Endothelial cell of umbilical vein (primary cell): ENCODE measurements around the gene RIOK2. TPM values are rescaled to one million over a fixed set of nuclear protein-coding genes. Genes with fewer than 3 reads are reported as not detected.

Experiments
- BruUV-seq: library from RNA; stranded (reverse); fragments of 400-500 nt; replicated peaks from 2 replicates; lab custom pipeline; 2021; lab: Mats Ljungman, UMichigan
- CTCF ChIA-PET: fragments of 300-600, 350-600 bp; sonication (Branson Sonifier 250); formaldehyde crosslinking; loops from one replicate; lab custom pipeline; 2021; ENCODE audit warnings: antibody characterized with exemption, inconsistent platforms; lab: Charles Lee
- POLR2A ChIA-PET: fragments of 300-600, 350-600 bp; sonication (Branson Sonifier 250); formaldehyde crosslinking; loops from one replicate; lab custom pipeline; 2021; ENCODE audit warnings: antibody characterized with exemption, inconsistent platforms; lab: Charles Lee
- DNase-seq: peaks from one replicate; pipeline ENCODE4 v3.0.0-alpha.2; 2011; ENCODE audit warnings: low read depth, low spot score
- FAIRE-seq: peaks from 2 replicates; lab custom pipeline; 2011; peaks lifted over from hg19 to GRCh38; lab: Jason Lieb, UNC
- H2AFZ ChIP-seq: 2 replicates; pipeline ENCODE4 v1.6.0; 2012; ENCODE audit warnings: low read depth, low read length, control low read depth, inconsistent platforms
- H3K27ac ChIP-seq: 2 replicates; pipeline ENCODE4 v1.5.1; 2011; ENCODE audit warnings: low read depth, mild to moderate bottlenecking, control low read depth, low read length, moderate library complexity; ENCODE audit not compliant: insufficient read depth
- H3K27me3 ChIP-seq, 2 experiments: 2 replicates each; pipeline versions ENCODE4 v1.6.0 to v1.6.1; 2011; ENCODE audit warnings: low read length in 2 of 2, mixed read lengths in 1 of 2; ENCODE audit not compliant: control insufficient read depth in 2 of 2, insufficient read depth in 2 of 2
- H3K36me3 ChIP-seq, 2 experiments: 2 replicates in 1 of 2; 3 replicates in 1 of 2; pipeline ENCODE4 v1.5.1; 2011; ENCODE audit warnings: low read length in 2 of 2, mild to moderate bottlenecking in 1 of 2, moderate library complexity in 1 of 2; ENCODE audit not compliant: control insufficient read depth in 2 of 2, insufficient read depth in 2 of 2; ENCODE audit errors: extremely low read depth in 1 of 2
- H3K4me1 ChIP-seq: 3 replicates; pipeline ENCODE4 v1.5.1; 2011; ENCODE audit warnings: mild to moderate bottlenecking, low read length; ENCODE audit not compliant: control insufficient read depth, insufficient read depth; ENCODE audit errors: extremely low read depth
- H3K4me2 ChIP-seq: 2 replicates; pipeline ENCODE4 v1.6.1; 2011; ENCODE audit warnings: low read length, control low read depth, mixed read lengths; ENCODE audit not compliant: insufficient read depth
- H3K4me3 ChIP-seq, 3 experiments: fragments of 200-600 bp in 1 of 3; sonication (generic), shearing (Covaris generic) in 1 of 3; replicated peaks in 1 of 3; 2 replicates each; pipeline ENCODE4 v1.5.1; 2011 to 2016; ENCODE audit warnings: control low read depth in 3 of 3, low read length in 3 of 3, mild to moderate bottlenecking in 2 of 3, inconsistent platforms in 1 of 3, low read depth in 1 of 3, moderate library complexity in 1 of 3; ENCODE audit not compliant: insufficient read depth in 1 of 3
- H3K79me2 ChIP-seq: 2 replicates; pipeline ENCODE4 v1.6.0; 2012; ENCODE audit warnings: low read length, inconsistent platforms; ENCODE audit not compliant: control insufficient read depth, insufficient read depth
- H3K9ac ChIP-seq: replicated peaks from 2 replicates; pipeline ENCODE3; 2011; ENCODE audit warnings: low read length, control low read depth; ENCODE audit not compliant: insufficient read depth; ENCODE audit errors: extremely low read depth
- H3K9me1 ChIP-seq: replicated peaks from 3 replicates; pipeline ENCODE4 v1.6.0; 2011; ENCODE audit warnings: mild to moderate bottlenecking, low read length; ENCODE audit not compliant: control insufficient read depth, insufficient read depth; ENCODE audit errors: extremely low read depth
- H3K9me3 ChIP-seq: replicated peaks from 2 replicates; pipeline ENCODE4 v1.5.1; 2012; ENCODE audit warnings: low read length, inconsistent platforms; ENCODE audit not compliant: control insufficient read depth, insufficient read depth
- H4K20me1 ChIP-seq: replicated peaks from 2 replicates; pipeline ENCODE3; 2011; ENCODE audit warnings: mild to moderate bottlenecking, low read length; ENCODE audit not compliant: control insufficient read depth, insufficient read depth; ENCODE audit errors: extremely low read depth
- CTCF ChIP-seq, 2 donors: IDR thresholded peaks; 1 replicate in 1 of 2; 2 replicates in 1 of 2; pipeline ENCODE4 v1.5.1; 2011; ENCODE audit warnings: low read length in 2 of 2, mild to moderate bottlenecking in 2 of 2, moderate library complexity in 2 of 2, control low read depth in 1 of 2, inconsistent platforms in 1 of 2, low read depth in 1 of 2; ENCODE audit not compliant: insufficient read depth in 1 of 2; ENCODE audit errors: extremely low read depth in 1 of 2
- EZH2 ChIP-seq: IDR thresholded peaks from 2 replicates; pipeline ENCODE4 v1.6.1; 2012; ENCODE audit warnings: borderline replicate concordance, low read depth, mild to moderate bottlenecking, moderate library complexity, low read length, inconsistent platforms; ENCODE audit not compliant: severe bottlenecking
- FOS ChIP-seq: IDR thresholded peaks from 2 replicates; pipeline ENCODE4 v1.6.1; 2011; ENCODE audit warnings: mild to moderate bottlenecking, low read length, moderate library complexity, borderline replicate concordance; ENCODE audit not compliant: insufficient read depth
- GATA2 ChIP-seq: IDR thresholded peaks from 2 replicates; pipeline ENCODE4 v1.7.0; 2011; ENCODE audit warnings: low read depth, mild to moderate bottlenecking, moderate library complexity, mixed read lengths, low read length; ENCODE audit not compliant: insufficient read length, insufficient read depth
- JUN ChIP-seq: IDR thresholded peaks from 2 replicates; pipeline ENCODE4 v1.6.1; 2011; ENCODE audit warnings: borderline replicate concordance, low read depth; ENCODE audit not compliant: insufficient read length, insufficient read depth
- MAX ChIP-seq: IDR thresholded peaks from 2 replicates; pipeline ENCODE4 v1.6.1; 2011; ENCODE audit not compliant: insufficient read depth, insufficient read length
- MYC ChIP-seq: IDR thresholded peaks from one replicate; pipeline ENCODE4 v1.6.1; 2011; ENCODE audit warnings: mild to moderate bottlenecking, low read depth, low read length
- POLR2A ChIP-seq: IDR thresholded peaks from 2 replicates; pipeline ENCODE4 v1.6.1; 2012; ENCODE audit warnings: low read depth, mild to moderate bottlenecking, control low read depth, low read length
- POLR2AphosphoS5 ChIP-seq: IDR thresholded peaks from 2 replicates; pipeline ENCODE4 v1.6.1; 2012; ENCODE audit warnings: low read depth, mild to moderate bottlenecking, control low read depth, low read length, moderate library complexity; ENCODE audit not compliant: insufficient read depth
- dilution Hi-C: fragments of 300-500 bp; cut with MboI; formaldehyde crosslinking; loops from one replicate; pipeline ENCODE4 v1.15.0; 2019; ENCODE audit warnings: low sequenced_read_pairs; ENCODE audit not compliant: extremely low pct_ligation_motif_present
- intact Hi-C: fragments of 100-400 bp; cut with micrococcal nuclease; formaldehyde crosslinking; loops from one replicate; pipeline ENCODE4 v1.10.0; 2022
- polyA plus RNA-seq, 4 experiments: library from polyadenylated mRNA; depleted of rRNA in 3 of 4; stranded (reverse) in 3 of 4; unstranded in 1 of 4; fragments of >200 nt; gene quantifications; 2 replicates each; pipeline versions ENCODE4 v1.2.1 to v1.2.3, GENCODE V29; 2011 to 2012; ENCODE audit warnings: missing spikeins in 1 of 4
- total RNA-seq: library from RNA; stranded (reverse); gene quantifications from 2 replicates; pipeline ENCODE4 v1.2.3, GENCODE V29; 2021

The RIOK2 gene
- total and polyA plus RNA-seq, 2 donors (not counting 3 experiments of a cell fraction or from before 2014, with no cell fraction given) = 3.5 to 25.4 TPM

- no peak overlapping the region for H3K4me2 ChIP-seq
Measured at GRCh38 chr5:97115932-97116331, 67.1 kb downstream of the RIOK2 start.

GRCh38 chr5:97112230-97112629 lies 70.8 kb downstream of the RIOK2 start:
- H3K27ac ChIP-seq = no peak overlapping the region
- H3K4me3 ChIP-seq = no peak overlapping the region
- H3K9me1 ChIP-seq = no peaks in the 10 kb centered on the region
- CTCF ChIA-PET = no interaction called here
- no peaks in the 10 kb centered on the region for H3K9me3 ChIP-seq
- no peak overlapping the region for H2AFZ ChIP-seq
- H3K79me2 ChIP-seq = no peaks in the 10 kb centered on the region
- H3K4me1 ChIP-seq = no peaks in the 10 kb centered on the region
- no peak overlapping the region for H3K4me2 ChIP-seq
- intact Hi-C loops = no loop called here
- no peak for DNase-seq
- no peaks in the 10 kb centered on the region for H3K36me3 ChIP-seq
- dilution Hi-C loops = no loop called here
- peaks cover 0 to 5% of the 10 kb centered on the region in 2 experiments for H3K27me3 ChIP-seq
- no peak for TF ChIP-seq FOS
- no peak for TF ChIP-seq POLR2A
- TF ChIP-seq CTCF (IDR thresholded peaks at IDR 0.05; ENCODE audit: extremely low read depth in 1 of 2, insufficient read depth in 1 of 2, low read depth in 1 of 2, low read length in 2 of 2) = no peak
- no peak for TF ChIP-seq EZH2
- no peak for TF ChIP-seq GATA2
- TF ChIP-seq MAX = no peak
- TF ChIP-seq JUN = no peak
- no peak for TF ChIP-seq MYC
- TF ChIP-seq POLR2AphosphoS5 = no peak
- H3K9ac ChIP-seq = no peak overlapping the region
- FAIRE-seq = no peak
- BruUV-seq = no TSS peak
- H4K20me1 ChIP-seq = no peaks in the 10 kb centered on the region
- POLR2A ChIA-PET = no interaction called here

More at GRCh38 chr5:97115932-97116331, 67.1 kb downstream of the RIOK2 start:
- FAIRE-seq (no peak), DNase-seq (no peak)
- POLR2A ChIA-PET = no interaction called here
- Histone ChIP-seq H3K27ac (no peak overlapping the region), H3K79me2 (no peaks in the 10 kb centered on the region), H2AFZ (no peak overlapping the region), H3K9ac (no peak overlapping the region), H3K9me3 (no peaks in the 10 kb centered on the region), H3K4me1 (no peaks in the 10 kb centered on the region), H4K20me1 (no peaks in the 10 kb centered on the region), H3K9me1 (no peaks in the 10 kb centered on the region), H3K4me3 (no peak overlapping the region), H3K36me3 (no peaks in the 10 kb centered on the region), H3K27me3 (peaks cover 0 to 5% of the 10 kb centered on the region in 2 experiments)
- no TSS peak for BruUV-seq
- dilution Hi-C loops = no loop called here
- TF ChIP-seq MAX (no peak), JUN (no peak)
- intact Hi-C loops = no loop called here
- CTCF ChIA-PET = interaction anchor here (0.8 kb wide), 1 partner anchor 119 kb away, joined by 3 read pairs; no protein-coding TSS in a partner anchor
